HG02852 (cell line): ENCODE data around the gene ELL.
A peak's percentile ranks its signal among the peaks of the same experiment; 100 is the strongest.

Experiments used
- ATAC-seq: cut with Tn5 transposase; IDR thresholded peaks from one replicate; pipeline ENCODE4 v1.9.1; 2021; ENCODE audit warnings: mild to moderate bottlenecking, moderate library complexity; ENCODE audit not compliant: unreplicated experiment

Gene ELL

DNA sequence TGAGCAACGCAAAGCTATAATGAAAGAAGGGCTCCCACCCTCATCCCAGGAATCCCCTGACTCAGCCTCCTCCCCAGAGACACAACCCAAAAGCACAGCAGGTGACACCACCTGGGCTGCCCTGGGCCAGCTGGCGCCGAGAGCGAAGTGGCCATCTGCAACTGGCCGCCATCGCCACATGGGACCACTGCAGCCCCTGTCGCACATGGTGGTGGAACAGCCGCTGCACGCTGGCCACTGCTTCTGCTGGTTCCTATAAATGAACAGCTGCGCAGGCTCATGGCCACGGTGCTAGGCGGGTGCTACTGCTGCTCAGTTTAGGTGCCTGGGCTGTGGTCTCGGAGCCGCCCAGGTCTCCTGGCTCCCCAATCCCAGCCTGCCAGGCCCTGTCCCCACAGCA lies 72.3 kb downstream of the ELL start:
- no peak for ATAC-seq

- no peak for ATAC-seq
Measured at GRCh38 chr19:18446811-18447359, 75.0 kb downstream of the ELL start.

DNA sequence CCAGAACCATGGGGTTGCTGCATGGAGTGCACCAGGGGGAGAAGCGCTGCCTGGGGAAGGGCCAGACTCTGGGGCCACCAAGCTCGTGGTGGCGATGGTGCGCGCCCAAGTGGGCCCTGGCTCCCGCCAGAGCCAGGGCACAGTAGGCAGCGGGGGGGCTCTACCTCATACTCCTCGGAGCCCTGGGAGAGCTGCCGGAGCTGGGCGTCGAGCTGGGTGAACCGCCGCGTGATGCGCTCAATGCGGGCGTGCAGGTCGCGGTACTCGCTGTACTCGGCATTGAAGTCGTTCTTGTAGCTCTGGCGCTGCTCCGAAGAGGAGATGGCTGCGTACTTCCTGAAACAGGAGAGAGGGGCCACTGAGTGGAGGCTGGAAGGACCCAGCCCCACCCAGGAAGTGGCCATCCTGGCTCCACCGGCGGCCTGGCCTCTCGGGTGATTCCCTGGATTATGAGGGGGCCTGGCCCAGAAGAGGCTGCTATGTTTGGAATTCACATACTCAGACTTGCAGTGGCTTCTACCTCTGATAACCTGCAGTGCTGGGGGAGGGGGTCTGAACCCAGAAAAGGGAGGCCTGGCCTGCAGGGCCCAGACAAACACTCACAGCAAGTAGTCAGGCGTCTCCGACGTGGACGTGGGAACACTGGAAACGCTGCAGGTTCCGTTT lies 75.6 kb downstream of the ELL start:
- ATAC-seq = no peak

DNA sequence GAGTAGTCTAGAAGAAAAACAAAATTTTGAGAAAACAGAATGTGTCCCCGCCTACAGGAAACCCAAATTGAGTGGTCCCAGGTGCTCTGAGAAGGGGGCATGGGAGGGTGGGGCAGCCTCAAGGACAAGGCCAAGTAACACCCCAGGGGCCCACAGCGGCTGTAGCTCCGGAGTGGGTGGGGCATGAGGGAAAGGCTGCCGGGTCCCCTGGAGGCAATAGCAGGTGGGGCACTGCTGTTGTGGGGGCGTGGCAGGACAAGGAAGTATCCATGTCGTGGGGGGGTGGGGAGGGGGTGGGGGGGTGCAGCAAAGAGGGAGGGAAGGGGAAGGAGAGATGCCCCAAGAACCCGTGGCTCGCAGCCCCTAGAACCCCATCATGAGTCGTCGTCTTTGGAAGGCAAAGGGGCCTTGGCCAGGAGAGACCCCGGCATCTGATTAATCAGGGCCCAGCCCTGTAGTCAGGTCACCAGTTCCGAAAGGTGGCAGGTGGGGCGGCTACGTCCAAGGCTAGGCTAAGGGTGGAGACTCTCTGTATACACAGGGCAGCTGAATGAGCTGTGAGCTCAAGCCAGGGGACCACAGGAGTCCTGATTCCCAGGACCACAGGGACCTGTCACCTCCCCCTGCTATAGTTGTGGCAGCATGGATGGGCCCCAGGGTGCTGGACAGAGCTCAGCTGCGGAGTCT lies 76.5 kb downstream of the ELL start:
- ATAC-seq = no peak

GRCh38 chr19:18444513-18444912 lies 77.4 kb downstream of the ELL start:
- no peak for ATAC-seq

DNA sequence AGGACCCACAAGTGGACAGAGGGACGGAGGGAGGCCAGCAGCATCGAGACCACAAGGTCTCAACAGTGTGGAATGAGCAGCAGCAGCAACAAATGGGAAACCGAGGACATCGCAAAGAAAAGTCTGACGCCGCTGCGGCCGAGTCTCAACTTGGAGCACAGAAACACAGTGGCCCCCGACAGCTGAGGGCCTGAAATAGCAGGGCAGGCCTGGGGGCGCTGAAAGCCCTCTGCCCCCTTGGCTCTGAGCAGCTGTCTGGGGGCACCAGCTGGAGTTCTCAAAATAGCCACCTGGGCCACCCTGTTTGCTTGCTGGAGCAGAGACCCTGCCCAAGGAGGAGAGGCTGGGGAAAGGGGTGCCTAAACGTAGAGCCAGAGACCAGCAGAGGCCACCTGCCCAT lies 78.0 kb downstream of the ELL start:
- ATAC-seq = no peak

DNA sequence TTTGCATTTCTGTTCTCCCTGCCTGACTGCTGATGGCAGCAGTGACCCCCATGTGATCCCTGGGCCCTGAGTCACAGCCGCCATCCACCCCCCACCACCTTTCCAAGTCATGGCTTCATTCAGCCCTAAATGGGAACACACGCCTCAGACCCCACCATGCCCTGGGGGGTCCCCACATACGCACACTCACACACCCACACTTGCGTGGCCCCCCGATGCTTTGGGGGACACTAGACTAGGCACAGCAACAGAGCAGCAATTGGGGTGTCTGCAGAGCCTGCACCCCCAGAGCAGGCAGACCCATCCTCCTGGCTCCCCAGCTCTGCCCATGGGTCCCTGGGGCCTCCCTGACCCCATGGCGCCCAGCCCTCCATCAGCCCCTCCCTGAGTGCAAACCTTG lies 78.5 kb downstream of the ELL start:
- ATAC-seq = no peak

- ATAC-seq = no peak
Measured at GRCh38 chr19:18442941-18443340, 78.9 kb downstream of the ELL start.

GRCh38 chr19:18441804-18442788 lies 79.8 kb downstream of the ELL start:
- ATAC-seq = no peak

- no peak for ATAC-seq
Measured at GRCh38 chr19:18440936-18441803, 80.7 kb downstream of the ELL start.

DNA sequence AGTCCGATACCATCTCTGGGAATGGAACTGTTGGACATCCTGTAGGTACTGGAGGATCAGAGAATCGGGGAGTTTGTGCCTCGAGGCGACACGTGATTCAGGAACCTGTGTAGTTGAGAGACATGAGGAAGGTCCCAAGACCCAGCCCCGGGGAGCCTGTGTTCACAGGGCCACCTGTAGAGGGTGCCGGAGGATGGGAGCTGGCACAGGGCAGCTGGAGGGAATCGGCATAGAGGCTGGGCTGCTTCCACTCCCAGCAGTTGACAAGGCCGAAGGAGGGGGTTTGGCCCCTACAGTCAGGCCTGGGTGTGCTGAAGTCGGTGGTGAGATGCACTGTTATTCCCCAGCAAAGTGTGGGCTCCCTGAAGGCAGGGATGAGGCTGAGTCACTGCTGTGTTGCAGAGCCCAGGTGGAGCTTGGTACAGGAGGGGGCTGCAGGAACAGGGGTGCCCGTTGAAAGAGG lies 81.4 kb downstream of the ELL start:
- no peak for ATAC-seq

GRCh38 chr19:18439910-18440237 lies 82.0 kb downstream of the ELL start:
- ATAC-seq = no peak

- no peak for ATAC-seq
Measured at GRCh38 chr19:18439025-18439909, 82.6 kb downstream of the ELL start.

DNA sequence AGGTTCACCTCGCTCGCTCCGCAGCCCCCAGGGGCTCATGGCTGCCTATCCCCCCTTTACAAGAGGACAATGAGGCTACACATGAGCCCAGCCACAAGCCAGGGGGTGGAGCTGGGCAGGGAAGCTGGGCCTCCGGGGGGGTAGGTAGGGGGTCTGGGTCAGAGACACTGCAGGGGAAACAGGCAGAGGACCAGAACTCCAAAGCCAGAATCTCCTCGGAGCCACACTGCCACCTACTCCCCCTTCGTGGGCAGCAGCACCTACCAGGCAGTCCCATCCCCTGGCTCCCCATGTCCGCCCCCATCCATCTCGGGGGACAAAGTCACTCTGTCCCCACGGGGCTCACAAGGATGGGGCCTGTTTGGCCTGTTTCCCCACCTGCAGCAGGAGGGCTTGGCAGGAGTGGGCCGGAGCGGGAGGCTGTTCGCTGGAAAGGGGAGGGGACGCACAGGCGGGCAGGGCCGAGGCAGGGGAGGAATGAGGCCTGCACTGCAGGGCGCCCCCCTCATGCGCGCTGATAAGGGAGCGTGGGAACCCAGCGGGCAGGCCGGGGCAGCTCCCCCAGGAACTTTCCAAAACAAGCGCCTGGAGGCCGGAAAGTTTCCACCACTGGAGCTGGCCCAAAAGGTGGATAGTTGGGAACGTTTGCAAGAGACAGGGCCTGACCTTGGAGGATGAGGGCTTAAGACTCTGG lies 83.4 kb downstream of the ELL start:
- ATAC-seq = no peak

GRCh38 chr19:18437491-18438330 lies 84.2 kb downstream of the ELL start, which contains the start of gene ISYNA1:
Gene ISYNA1, minus strand, starts transcription at chr19:18438133. Its CDS starts 154 bp downstream, at chr19:18437979.
- no peak for ATAC-seq

GRCh38 chr19:18436671-18437490 lies 85.0 kb downstream of the ELL start:
- ATAC-seq = peak; percentile 44
